ENCODE data around the gene RACGAP1.
A peak's percentile ranks its signal among the peaks of the same experiment; 100 is the strongest.

The RACGAP1 gene, protein sequence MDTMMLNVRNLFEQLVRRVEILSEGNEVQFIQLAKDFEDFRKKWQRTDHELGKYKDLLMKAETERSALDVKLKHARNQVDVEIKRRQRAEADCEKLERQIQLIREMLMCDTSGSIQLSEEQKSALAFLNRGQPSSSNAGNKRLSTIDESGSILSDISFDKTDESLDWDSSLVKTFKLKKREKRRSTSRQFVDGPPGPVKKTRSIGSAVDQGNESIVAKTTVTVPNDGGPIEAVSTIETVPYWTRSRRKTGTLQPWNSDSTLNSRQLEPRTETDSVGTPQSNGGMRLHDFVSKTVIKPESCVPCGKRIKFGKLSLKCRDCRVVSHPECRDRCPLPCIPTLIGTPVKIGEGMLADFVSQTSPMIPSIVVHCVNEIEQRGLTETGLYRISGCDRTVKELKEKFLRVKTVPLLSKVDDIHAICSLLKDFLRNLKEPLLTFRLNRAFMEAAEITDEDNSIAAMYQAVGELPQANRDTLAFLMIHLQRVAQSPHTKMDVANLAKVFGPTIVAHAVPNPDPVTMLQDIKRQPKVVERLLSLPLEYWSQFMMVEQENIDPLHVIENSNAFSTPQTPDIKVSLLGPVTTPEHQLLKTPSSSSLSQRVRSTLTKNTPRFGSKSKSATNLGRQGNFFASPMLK

DNA sequence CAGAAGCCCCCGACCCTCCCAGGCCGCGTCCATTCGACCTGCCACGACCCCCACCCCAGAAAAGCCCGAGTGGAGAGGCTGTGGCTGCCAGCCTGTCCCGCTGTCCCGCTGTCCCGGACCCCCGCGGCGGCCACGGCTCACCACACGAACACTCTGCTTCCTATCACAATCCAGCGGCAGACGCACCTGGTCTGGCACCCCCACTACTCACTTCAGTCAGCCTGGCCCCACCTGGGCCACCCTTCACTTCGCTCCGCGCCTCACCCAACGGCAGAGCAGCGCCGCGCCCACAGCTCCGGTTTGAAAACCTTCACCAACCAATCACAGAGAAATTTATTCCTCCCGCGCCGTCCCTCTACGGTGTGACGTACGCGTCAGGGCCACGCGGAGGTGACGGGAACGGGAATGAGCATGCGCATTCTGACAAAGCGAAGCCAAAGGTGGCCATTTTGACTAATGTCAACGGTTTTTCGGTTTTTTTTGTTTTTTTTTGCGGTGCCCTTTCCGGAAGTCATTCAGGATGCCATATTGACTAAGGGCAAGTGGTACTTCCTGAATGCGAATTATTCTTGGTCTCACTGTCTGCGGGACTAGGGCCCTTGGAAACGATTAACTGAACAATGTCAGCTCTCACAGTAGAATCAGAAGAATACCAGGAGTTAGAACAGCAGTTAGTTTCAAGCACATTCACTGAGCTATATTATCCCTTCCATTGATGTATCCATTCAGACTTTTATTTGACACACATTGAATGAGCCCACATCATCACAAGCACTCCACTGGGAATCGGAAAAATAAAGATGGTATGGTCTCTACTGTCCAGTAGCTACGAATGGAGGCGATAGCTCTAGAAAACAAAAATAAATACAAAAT, at the start of gene RACGAP1:
TSS of gene RACGAP1 (minus strand) at position 308 of the 873 bp plus-strand sequence. CDS start 8,779 bp downstream, outside the sequence.
- DNase-seq = peak; percentile 99

DNA sequence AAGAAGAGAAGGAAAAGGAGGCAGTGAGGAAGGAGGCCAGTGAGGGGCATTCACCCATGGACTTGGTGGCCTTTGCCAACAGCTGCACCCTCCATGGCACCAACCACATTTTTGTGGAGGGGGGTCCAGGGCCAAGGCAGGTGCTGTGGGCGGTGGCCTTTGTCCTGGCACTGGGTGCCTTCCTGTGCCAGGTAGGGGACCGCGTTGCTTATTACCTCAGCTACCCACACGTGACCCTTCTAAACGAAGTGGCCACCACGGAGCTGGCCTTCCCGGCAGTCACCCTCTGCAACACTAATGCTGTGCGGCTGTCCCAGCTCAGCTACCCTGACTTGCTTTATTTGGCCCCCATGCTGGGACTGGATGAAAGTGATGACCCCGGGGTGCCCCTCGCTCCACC, 48.4 kb upstream of the RACGAP1 start:
- no peak for DNase-seq

DNA sequence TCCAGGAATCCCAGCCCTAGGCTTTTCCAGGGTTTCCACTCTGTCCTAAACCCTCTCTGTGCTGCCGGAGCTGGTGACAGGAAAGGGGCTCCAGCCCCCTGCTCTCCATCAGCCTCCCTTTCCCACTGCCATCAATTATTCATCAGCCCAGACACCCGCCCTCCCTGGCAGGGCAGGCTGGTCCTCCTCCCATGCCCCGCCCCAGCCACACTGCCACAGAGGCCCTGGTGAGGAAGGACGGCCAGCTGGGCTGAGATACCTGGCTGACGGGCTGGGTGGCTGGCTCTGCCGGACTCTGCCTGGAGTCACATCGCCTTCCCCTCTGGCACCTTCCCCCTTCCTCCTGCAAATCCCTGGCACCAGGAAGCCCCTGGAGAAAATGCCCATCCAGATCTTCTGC, 47.9 kb upstream of the RACGAP1 start:
- DNase-seq = no peak

DNA sequence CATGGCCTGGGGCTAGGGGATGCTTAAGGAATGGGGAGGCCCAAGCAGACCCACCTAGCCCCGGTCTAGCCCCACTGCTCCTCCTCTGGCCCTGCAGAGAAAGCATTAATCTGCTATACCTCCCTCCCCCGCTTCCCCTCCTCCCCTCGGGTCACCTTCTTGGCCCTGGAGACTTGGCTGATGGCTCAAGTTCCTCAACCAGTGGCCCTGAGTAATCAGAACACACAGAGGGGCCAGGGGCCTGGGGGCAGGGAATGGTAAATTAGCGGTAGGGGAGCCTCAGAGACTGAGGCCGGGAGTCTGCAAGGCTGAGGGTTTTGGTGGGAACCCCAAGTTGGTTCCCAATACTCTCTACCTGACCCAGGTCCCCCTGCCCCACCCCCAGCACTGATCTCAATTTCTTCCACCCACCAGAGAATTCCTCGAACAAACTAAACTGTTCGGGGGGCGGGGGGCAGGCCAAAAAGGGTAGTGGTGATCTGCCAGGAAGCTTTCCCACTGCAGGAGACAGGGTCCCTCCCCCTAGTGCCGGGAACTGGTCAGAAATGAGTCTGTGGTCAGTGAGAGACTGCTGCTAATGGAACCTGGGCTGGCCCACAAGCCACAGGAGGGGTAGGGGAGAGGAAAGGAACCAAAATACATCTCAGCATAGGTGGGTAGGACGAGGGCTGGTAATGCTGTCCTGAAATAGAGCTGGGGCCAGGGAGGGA, 47.1 kb upstream of the RACGAP1 start:
- no peak for DNase-seq

DNA sequence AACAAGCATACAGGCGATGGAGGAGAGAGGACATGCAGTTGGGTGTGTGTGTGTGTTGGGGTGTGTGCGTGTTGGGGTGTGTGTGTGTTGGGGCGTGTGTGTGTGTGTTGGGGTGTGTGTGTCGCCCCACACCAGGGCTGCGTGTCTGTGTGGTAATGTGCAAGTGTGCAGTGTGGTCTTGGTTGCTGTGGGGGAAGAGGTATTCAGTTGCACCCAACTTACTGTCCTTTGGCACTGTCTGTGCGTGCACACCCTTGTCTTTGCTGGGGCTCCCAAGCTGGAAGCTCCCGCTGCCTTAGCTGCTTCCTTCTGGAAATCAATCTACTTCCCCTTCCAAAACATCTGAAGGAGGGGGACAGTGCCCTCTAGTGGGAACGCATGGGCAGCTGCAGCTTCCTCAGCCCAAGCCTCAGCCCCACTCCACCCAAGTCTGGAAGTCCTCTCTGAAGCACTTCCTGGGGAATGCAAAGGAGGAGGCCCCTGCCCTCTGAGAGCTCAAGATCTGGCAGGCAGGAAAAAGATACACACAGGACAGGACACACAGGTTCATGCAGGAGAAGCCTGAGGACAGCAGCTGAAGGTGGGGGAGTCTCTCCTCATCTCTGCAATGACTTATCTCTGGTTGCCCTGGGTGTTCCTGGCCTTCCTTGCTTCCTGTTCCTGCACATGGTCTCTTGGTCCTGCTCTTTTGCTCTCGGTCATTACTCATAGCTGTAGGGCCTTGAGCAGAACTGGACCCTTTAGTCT, 45.2 kb upstream of the RACGAP1 start:
- peak; percentile 20 to 46 for DNase-seq

DNA sequence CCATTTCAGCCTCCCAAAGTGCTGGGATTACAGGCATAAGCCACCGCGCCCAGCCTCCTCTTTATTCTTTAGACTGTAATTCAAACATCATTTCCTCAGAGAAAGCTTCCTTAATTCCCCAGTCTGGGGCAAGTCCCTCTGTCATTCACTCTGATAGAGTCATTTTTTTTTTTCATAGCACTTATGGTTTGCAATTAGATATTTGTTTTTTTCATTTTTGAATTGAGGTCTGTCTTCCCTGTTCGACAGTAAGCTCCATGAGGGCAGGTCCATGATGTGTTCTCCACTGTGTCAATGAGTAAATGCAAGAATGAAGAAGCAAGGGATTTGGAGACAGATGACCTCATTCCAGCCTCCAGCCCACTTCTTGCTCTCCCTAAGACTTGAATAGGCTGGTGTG, 44.2 kb upstream of the RACGAP1 start:
- no peak for DNase-seq

DNA sequence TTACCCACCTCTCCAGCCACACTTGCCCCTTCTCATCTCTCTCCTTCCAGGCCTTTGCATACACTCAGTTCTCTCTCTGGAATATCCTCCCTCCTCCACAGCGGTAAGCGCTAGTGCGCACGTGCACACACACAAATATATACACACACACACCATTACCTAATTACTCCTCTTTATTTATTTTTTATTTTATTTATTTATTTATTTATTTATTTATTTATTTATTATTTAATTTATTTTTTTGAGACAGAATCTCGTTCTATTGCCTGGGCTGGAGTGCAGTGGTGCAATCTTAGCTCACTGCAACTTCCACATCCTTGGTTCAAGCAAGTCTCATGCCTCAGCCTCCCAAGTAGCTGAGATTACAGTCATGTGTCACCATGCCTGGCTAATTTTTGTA, 43.8 kb upstream of the RACGAP1 start:
- DNase-seq = no peak

DNA sequence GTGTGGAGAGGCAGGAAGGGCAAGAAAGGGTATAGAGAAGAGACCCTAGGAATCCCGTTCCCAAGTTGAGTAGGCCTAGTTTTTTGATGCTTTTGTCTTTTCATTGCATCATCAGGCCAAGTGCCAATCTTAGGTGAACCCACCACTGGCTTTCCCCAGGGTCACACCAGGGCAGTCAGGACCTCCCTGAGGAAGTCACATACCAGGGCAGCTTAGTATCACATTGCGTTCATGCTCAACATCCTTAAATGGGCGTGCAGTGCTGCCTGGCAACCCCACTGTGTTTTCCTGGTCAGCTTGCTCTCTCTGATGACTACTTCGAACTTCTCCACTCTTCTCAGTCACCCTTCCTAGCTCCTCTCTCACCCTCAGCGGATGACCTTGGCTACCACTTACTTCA, 41.1 kb upstream of the RACGAP1 start:
- no peak for DNase-seq

DNA sequence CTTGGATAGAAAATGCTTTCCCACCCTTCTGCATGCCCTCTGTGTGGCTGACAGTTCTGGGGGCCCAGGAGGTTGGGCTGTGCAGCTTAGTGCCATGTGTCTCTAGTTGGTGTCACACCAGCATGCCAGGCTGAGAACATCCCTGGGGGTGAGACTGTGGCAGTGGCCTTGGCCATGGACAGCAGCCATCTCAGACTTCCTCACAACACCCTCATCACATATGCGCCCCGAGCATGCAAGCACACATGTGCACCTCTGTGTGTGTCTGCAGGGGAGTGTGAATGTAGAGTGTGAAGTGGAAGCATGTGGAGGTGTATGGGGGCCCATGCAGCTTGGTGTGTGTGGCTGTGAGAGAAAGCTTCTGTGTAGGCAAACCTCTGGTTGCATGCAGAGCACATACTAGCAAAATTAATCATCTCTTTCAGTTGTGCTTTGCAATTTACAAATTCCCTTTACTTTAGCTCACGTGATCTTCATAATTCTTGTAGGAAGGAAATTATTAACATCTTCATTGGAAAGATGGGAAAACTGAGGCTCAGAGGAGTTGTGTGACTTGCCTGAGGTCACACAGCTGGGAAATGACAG, 40.5 kb upstream of the RACGAP1 start:
- DNase-seq = no peak

DNA sequence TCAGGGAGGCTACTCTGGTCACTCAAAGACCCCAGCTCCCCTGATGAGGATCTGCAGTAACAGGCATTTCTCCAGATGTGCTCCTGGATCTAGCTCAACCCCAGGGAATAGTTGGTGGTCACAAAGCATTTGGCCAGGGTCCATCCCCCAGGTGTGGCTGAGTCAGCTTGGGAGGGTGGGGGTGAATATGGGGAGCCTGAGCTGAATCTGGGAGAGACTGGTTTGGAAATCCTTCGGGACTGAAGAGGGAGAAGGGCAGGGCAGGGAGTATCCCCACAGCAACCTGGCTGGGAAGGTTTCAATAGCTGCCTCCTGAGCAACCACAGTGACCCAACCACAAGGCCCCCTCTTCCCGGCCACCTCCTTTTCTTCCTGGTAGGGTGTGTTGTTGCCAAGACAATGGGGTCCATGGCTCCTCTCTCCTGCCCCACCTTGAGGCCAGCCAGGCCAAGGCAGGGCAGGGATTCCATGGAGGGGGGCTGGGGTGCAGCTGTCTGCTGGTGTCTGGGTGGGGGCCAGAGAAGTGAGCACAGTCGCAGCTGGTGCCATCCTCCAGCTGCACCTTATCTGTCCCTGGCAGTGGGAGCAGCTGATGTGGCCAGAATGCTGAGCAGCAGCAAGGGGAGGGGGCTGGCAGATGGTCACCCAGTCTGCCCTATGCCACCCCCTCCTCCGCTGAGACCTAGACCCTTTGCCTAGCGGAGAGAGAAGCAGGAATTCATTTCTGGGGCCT, 37.6 kb upstream of the RACGAP1 start:
- no peak for DNase-seq

DNA sequence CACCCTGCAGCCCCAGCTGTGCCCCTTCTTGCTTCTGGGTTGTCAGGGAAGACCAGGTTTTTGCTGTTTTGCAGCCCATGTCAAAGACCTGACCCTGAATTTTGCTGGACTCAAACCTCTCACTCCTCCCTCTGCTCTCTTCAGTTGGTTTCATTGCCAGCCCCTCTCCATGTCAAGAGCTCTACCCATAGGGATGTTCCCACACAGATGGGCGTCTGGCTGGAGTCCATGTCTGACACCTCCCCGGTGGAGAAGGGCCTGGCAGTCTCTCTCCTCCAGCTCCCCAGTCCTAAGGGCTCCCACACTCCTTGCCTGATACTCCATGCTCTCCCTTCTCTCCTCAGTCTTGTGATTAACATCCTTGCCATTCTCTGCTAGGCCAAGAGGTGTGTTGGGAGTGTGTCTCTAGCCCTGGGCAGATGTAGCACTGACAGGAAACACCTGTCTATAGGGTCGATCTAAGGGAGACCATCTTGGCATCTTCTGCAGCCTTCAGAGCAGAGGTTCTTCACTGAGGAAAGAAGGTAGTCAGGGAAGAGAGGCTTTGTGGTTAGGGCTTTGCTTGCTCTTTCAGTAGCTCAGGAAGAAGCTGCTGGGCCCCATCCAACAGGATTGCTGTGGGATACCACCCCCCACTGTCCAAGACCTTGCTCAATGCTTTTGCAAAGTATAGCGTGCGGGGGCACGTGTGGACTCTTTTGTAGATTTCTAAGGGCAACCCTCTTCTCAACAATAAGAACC, 36.8 kb upstream of the RACGAP1 start:
- DNase-seq = no peak

DNA sequence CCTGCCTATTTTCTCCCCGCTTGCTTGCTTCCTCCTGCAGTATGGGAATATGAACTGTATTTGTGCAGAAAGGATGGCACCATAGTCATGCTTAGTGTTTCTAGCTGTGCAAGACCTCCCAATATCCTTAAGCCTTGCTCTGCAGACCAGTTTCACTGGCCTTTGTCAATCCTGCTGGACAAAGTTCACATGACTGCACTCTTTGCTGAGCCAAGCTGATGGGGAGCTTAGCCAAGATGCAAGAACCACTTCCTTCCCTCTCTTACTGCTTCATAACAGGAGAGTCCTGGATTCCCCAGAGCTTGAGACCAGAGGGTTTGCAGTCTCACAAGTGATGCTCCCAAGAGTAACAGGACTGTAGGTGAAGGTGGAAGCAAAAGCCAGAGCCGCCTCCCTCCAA, 35.9 kb upstream of the RACGAP1 start:
- no peak for DNase-seq

DNA sequence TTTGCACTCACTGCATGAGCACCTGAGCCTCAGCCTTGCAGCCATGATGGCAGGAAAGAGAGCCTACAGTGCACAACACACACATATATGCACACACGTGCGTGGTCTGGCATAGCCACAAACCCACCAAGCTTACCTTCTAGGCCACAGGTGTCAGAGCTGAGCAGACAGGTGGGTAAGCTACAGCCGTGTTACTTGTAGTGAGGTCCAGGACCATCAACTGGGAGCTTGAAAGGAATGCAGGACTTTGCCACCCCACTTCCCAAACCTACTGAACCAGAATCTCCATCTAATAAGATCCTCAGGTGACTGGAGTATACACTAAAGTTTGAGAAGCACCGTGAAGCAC, 34.8 kb upstream of the RACGAP1 start:
- no peak for DNase-seq

DNA sequence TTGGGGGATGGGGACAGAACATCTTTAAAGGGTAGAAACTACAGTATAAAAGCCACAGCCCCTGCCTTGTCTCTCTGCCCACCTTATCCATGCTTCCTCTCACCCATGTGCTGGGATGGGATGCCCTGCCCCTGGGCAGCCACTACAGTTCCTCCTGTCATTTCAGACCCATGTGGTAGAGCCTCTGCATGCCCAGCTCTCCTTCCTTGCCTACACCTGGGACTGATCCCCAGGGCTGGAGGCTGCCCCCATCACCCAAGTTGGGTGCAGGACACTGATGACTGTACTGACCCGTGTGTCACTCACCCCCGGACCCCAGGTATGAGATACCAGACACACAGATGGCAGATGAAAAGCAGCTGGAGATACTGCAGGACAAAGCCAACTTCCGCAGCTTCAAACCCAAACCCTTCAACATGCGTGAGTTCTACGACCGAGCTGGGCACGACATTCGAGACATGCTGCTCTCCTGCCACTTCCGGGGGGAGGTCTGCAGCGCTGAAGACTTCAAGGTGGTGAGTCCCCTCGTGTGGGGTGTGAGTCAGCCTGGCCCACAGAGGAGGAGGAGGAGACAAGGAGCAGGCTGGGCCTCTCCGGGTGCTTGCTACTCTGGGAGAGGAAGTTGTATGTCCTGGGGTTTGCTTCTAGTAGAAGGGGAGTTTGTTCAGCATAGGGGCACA, 34.3 kb upstream of the RACGAP1 start:
- no peak for DNase-seq

DNA sequence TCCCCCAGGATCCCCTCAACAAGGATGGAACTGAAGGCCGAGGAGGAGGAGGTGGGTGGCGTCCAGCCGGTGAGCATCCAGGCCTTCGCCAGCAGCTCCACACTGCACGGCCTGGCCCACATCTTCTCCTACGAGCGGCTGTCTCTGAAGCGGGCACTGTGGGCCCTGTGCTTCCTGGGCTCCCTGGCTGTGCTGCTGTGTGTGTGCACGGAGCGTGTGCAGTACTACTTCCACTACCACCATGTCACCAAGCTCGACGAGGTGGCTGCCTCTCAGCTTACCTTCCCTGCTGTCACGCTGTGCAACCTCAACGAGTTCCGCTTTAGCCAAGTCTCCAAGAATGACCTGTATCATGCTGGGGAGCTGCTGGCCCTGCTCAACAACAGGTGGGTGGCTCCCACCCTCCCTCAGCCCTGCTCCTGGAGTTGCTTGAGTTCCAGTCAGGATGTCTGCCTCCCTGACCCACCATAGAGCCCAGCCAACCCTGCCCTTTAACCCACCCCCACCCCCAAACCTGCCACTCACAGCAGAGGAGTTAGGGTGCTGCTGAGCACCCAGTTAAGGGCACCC, 33.5 kb upstream of the RACGAP1 start:
- DNase-seq = no peak

DNA sequence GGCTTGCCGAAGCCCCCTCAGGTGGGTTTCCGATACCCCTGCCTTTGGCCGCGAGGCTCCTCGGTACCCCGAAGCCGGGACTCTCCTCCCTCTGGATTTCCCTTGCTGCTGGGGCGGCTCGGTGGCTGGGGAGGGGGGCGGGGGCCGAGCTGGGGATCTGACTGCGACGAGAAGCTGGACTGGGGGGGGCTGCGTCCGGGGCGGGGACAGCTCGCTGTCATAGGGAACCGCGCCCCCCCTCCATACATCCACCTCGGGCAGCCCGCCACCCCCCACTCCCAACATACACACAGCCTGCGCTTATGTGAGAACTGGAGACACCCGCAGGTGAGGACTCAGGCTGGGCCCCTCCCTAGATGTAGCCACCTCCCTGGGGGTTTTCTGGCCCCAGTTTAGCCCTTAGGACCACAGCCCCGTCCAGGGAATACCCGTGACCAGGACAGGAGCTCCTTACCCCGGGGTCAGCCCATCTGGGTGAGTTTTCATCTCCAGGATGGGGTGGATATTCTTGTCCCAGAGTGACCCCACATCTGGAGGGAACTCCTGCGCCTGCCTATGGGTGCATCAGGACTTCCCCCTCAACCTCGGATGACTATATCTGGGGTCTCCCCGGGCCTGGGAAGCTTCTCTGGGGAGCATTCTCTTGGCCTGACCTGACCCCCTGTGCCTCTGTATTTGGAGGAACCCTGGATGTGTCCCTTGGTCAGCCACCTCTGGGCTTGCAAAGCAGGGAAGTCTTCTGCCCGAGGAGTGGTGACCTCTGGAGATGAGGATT, 32.8 kb upstream of the RACGAP1 start:
- DNase-seq = no peak

DNA sequence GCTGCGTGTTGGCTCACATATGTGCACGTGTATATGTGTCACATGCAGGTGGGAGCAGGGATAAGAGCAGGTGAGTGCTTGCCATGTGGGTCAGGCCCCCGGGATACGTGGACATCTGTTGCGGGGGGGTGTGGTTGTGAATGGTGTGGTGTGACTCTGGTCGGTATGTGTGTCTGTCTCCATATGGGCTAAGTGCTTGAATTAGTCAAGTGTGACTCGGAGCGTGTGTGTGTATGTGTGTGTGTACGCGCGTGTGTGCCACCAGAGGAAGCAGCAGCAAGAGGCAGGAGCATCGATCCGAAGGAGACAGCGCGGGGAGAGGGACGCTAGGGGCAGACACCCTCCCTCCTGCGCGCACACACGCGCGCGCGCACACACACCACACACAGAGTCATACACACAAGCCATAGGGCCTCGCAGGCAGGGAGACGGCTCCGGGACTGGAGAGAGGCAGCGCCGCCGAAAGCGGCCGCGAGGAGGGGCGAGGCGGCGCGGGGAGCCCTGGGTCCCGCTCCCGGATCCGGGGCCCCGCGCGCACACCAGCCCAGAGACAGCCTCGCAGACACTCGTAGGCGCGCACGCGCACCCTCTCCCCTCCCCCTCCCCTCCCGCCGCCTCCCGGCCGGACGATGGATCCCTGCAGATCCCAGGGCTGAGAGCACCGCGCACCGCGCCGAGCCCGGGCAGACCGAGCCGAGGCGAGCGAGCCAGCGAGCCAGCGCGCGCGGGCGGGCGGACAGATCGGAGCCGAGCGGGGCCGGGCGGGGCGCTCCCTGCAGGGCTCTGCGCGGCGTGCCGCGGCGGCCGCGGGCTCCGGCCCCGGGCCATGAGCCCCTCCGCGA, 31.9 kb upstream of the RACGAP1 start, which contains the start of gene ASIC1:
TSS of gene ASIC1 (plus strand) at position 597 of the 842 bp plus-strand sequence. CDS start 1,171 bp downstream, outside the sequence.
- DNase-seq = peak; percentile 31 to 57

DNA sequence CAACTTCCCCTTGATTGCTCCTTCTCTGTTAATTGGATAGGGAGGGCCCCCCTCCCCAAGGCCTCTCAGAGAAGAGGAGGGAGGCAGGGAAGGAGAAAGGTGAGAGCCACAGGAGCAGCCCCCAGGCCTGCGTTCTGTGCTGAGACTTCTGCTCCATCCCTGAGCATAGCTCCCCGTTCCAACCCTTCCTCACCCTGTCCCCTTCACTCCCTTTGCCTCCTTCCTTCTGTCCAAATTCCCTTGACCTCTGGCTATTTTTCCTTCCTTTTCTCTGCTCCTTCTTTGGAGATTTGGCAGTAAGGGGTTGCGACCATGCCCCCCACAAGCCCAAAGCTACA, 31.3 kb upstream of the RACGAP1 start:
- no peak for DNase-seq

Data from NCI-H1930 (cell line).